Regular cardiac myocyte (primary cell): ENCODE data around the gene CYP19A1. TPM values are rescaled to one million over a fixed set of nuclear protein-coding genes. Genes with fewer than 3 reads are reported as not detected.

Source experiments
- total RNA-seq: library from RNA; depleted of rRNA; stranded (reverse); fragments of >200 nt; gene quantifications from 2 replicates; pipeline ENCODE4 v1.2.3, GENCODE V29; 2014

The CYP19A1 gene
- 0.19 and 1.1 TPM in 2 replicates for total RNA-seq

DNA sequence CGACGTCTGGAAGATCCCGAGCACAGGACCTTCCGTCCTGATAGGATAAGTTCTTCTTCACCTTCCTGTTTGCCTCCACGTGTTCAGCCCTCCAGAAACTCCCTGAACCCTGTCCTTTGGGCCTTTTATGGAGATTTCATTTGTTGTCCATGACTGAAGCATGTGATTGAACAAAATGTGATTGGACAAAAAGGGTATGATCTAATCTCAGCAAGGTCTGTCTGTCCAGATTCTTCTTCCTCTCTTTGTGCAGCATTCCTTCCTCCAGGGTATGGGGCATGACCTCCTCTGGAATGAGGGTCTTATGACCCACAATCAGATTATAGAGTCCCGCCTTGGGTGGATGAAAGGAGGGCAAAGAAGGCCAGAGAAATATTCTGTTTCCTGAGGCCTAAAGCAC lies at the start of gene CYP19A1:
CYP19A1 (minus strand) TSS at position 101 of the 400 bp plus-strand sequence. CDS start 95,684 bp downstream, outside the sequence.

DNA sequence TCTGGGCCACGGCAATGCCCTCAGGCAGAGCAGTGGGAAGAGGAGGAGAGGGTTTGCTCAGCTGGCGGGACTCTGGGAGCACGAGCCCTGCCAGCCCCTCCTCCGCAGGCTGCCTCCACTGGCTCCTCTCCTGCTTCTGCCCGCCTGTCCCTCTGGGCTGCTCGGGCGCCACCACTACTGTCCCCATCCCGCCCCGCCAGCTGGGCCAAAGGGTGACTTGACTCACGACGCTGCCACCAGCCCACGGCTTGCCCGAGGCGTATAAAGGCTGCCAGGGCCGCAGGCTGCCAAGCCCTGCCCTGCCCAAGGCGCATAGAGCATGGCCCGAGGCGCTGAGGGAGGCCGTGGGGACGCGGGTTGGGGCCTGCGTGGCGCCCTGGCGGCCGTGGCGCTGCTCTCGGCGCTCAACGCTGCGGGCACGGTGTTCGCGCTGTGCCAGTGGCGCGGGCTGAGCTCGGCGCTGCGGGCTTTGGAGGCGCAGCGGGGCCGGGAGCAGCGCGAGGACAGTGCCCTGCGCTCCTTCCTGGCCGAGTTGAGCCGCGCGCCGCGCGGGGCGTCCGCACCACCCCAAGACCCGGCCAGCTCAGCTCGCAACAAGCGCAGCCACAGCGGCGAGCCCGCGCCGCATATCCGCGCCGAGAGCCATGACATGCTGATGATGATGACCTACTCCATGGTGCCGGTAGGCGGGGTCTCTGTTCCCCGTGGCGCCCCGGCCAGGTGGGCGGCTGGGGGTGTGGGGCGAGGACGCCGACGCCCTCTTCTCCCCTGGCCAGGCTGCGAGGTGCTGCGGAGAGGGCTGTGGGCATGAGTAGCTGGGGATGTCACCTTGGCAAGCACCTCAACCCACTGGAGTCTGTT lies 3.2 kb upstream of the CYP19A1 start, which contains the start of gene GLDN:
GLDN (plus strand) TSS at position 290 of the 861 bp plus-strand sequence; CDS start at position 320, 30 bp downstream.

Other genes starting within 250 kb of the CYP19A1 start
- gene TNFAIP8L3, start 243.7 kb downstream of the CYP19A1 start, total RNA-seq, result 17.8 and 23.8 TPM in 2 replicates
- 1.2 and 1.4 TPM in 2 replicates for gene GLDN, start 3.1 kb upstream of the CYP19A1 start, total RNA-seq